Neuronal stem cell (in vitro differentiated cells): Measurements from ENCODE around the gene RAB25.
A peak's percentile ranks its signal among the peaks of the same experiment; 100 is the strongest.

Experiments
- DNase-seq: peaks from one replicate; pipeline ENCODE4 v3.0.0-alpha.2; 2013; ENCODE audit warnings: low spot score
- H2AFZ ChIP-seq: one replicate; pipeline ENCODE4 v1.6.1; 2013; ENCODE audit warnings: mild to moderate bottlenecking, low read length, inconsistent platforms
- H2AK5ac ChIP-seq: 2 replicates; pipeline ENCODE4 v1.6.1; 2013; ENCODE audit warnings: low read depth, mild to moderate bottlenecking, inconsistent platforms, low read length, moderate library complexity, mixed read lengths
- H2BK120ac ChIP-seq: 2 replicates; pipeline ENCODE4 v1.6.1; 2013; ENCODE audit warnings: low read depth, mild to moderate bottlenecking, inconsistent platforms, low read length, moderate library complexity, mixed read lengths
- H2BK12ac ChIP-seq: one replicate; pipeline ENCODE4 v1.6.1; 2013; ENCODE audit warnings: low read length, inconsistent platforms
- H2BK15ac ChIP-seq: 2 replicates; pipeline ENCODE4 v1.6.1; 2013; ENCODE audit warnings: mild to moderate bottlenecking, low read length, inconsistent platforms, mixed read lengths
- H2BK5ac ChIP-seq: one replicate; pipeline ENCODE4 v1.6.1; 2013; ENCODE audit warnings: inconsistent platforms, mild to moderate bottlenecking, low read length, moderate library complexity
- H3K14ac ChIP-seq: one replicate; pipeline ENCODE4 v1.6.1; 2013; ENCODE audit warnings: low read length, inconsistent platforms
- H3K18ac ChIP-seq: 2 replicates; pipeline ENCODE4 v1.6.1; 2013; ENCODE audit warnings: low read length, inconsistent platforms
- H3K23ac ChIP-seq: 2 replicates; pipeline ENCODE4 v1.6.1; 2013; ENCODE audit warnings: low read depth, mild to moderate bottlenecking, mixed read lengths, low read length, inconsistent platforms; ENCODE audit not compliant: poor library complexity
- H3K27ac ChIP-seq: replicated peaks from 3 replicates; pipeline ENCODE4 v1.5.1; 2013; ENCODE audit warnings: low read length, inconsistent platforms
- H3K27me3 ChIP-seq, 3 experiments: 2 replicates each; pipeline ENCODE4 v1.6.1; 2013; ENCODE audit warnings: low read length in 3 of 3, mild to moderate bottlenecking in 2 of 3, inconsistent platforms in 1 of 3, low read depth in 1 of 3, mixed read lengths in 1 of 3, moderate library complexity in 1 of 3; ENCODE audit not compliant: control insufficient read depth in 3 of 3, insufficient read depth in 3 of 3
- H3K36me3 ChIP-seq, 2 donors: replicated peaks in 1 of 2; 2 replicates each; pipeline ENCODE4 v1.6.1; 2013; ENCODE audit warnings: low read length in 2 of 2; ENCODE audit not compliant: control insufficient read depth in 2 of 2, insufficient read depth in 2 of 2
- H3K4ac ChIP-seq: 2 replicates; pipeline ENCODE4 v1.6.1; 2013; ENCODE audit warnings: inconsistent platforms, mild to moderate bottlenecking, low read length, moderate library complexity
- H3K4me1 ChIP-seq, 2 donors: 1 replicate in 1 of 2; 2 replicates in 1 of 2; pipeline ENCODE4 v1.6.1; 2013; ENCODE audit warnings: low read length in 2 of 2, low read depth in 1 of 2; ENCODE audit not compliant: control insufficient read depth in 2 of 2, insufficient read depth in 1 of 2
- H3K4me2 ChIP-seq: one replicate; pipeline ENCODE4 v1.6.1; 2013; ENCODE audit warnings: mild to moderate bottlenecking, low read length, inconsistent platforms; ENCODE audit not compliant: insufficient read depth, poor library complexity, severe bottlenecking
- H3K4me3 ChIP-seq, 2 donors: 2 replicates each; pipeline ENCODE4 v1.5.1; 2013; ENCODE audit warnings: low read length in 2 of 2, mild to moderate bottlenecking in 2 of 2, inconsistent platforms in 1 of 2, moderate library complexity in 1 of 2
- H3K79me1 ChIP-seq: one replicate; pipeline ENCODE4 v1.6.1; 2013; ENCODE audit warnings: low read depth, mild to moderate bottlenecking, inconsistent platforms, low read length, moderate library complexity
- H3K9ac ChIP-seq: one replicate; pipeline ENCODE4 v1.6.1; 2013; ENCODE audit warnings: mild to moderate bottlenecking, low read depth, low read length, inconsistent platforms; ENCODE audit not compliant: poor library complexity
- H3K9me3 ChIP-seq, 2 donors: replicated peaks in 1 of 2; 2 replicates each; pipeline versions ENCODE3 to v1.6.1; 2013; ENCODE audit warnings: low read length in 2 of 2, mild to moderate bottlenecking in 2 of 2, inconsistent platforms in 1 of 2, low read depth in 1 of 2, mixed read lengths in 1 of 2, moderate library complexity in 1 of 2; ENCODE audit not compliant: control insufficient read depth in 2 of 2, insufficient read depth in 1 of 2
- H4K8ac ChIP-seq: one replicate; pipeline ENCODE4 v1.6.1; 2013; ENCODE audit warnings: low read depth, mild to moderate bottlenecking, inconsistent platforms, low read length, moderate library complexity
- H4K91ac ChIP-seq: one replicate; pipeline ENCODE4 v1.6.1; 2013; ENCODE audit warnings: low read length, low read depth, mild to moderate bottlenecking, inconsistent platforms; ENCODE audit not compliant: poor library complexity
- WGBS, 2 donors: extraction: QIAGEN DNeasy Blood & Tissue Kit; methylation state at CpG; one replicate each; pipeline ENCODE4 v1.1.7; 2013; ENCODE audit warnings: missing lambda C conversion rate in 2 of 2, mixed read lengths in 1 of 2; ENCODE audit not compliant: insufficient read length in 2 of 2, insufficient replicate concordance in 1 of 2; ENCODE audit errors: extremely low coverage in 2 of 2; 5-methylcytosine and 5-hydroxymethylcytosine counted together

RAB25 gene

DNA sequence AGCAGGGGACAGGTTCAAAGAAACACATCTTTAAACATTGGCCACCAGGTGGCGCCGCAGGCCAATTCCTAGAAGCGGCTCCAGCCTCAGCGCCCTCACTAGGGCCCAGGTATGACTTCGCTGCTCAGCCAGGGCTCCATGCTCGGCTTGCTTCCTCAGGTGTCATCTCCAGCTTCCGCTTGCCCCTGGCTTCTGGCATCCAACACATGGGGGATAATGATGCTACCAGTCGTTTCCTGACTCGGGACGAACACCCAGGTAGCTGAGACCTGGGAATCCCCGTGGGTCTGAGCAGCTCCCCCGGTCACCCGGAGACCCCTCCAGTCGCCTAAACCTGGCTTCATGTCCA, 29.9 kb downstream of the RAB25 start:
- Histone ChIP-seq H2BK5ac (no peak overlapping the region), H3K18ac (peak overlapping the region; percentile 4), H3K14ac (no peak overlapping the region), H2AK5ac (no peak overlapping the region), H3K9ac (no peak overlapping the region), H4K91ac (no peak overlapping the region), H3K4ac (no peak overlapping the region), H3K4me3 (no peak overlapping the region), H3K9me3 (no peaks in the 10 kb centered on the region), H3K4me2 (no peak overlapping the region), H4K8ac (no peak overlapping the region), H3K4me1 (peaks cover 14% of the 10 kb centered on the region in 2 donors), H3K23ac (no peak overlapping the region), H2BK120ac (no peak overlapping the region), H3K36me3 (peaks cover 18 to 83% of the 10 kb centered on the region in 2 donors), H2AFZ (no peak overlapping the region), H2BK12ac (no peak overlapping the region), H3K27ac (no peak overlapping the region), H3K79me1 (peaks cover 10% of the 10 kb centered on the region), H2BK15ac (no peak overlapping the region), H3K27me3 (no peaks in the 10 kb centered on the region)
- WGBS, 2 donors = no CpG with 5 or more reads among the region's 14 CpGs
- peak; percentile 83 for DNase-seq

DNA sequence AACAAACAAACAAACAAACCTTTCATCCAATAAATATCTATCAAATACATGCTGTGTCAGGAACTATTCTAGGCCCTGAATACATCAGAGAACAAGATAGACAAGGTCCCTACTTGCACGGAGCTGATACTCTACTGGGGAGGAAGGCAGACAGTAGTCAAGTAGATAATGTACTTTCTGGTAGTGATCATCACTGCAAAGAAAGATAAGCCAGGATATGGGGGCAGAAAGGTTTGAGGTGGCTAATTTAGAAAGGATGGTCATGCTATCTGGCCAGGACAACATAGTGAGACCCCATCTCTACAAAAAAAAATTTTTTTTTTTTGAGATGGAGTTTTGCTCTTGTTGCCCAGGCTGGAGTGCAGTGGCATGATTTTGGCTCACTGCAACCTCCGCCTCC, 30.6 kb downstream of the RAB25 start:
- Histone ChIP-seq H2AFZ (no peak overlapping the region), H3K27me3 (no peaks in the 10 kb centered on the region), H3K23ac (no peak overlapping the region), H2AK5ac (no peak overlapping the region), H4K8ac (no peak overlapping the region), H3K4me2 (no peak overlapping the region), H2BK120ac (no peak overlapping the region), H4K91ac (no peak overlapping the region), H3K36me3 (peaks cover 18 to 91% of the 10 kb centered on the region in 2 donors), H2BK5ac (no peak overlapping the region), H3K9me3 (no peaks in the 10 kb centered on the region), H3K18ac (no peak overlapping the region), H3K9ac (no peak overlapping the region), H2BK15ac (no peak overlapping the region), H3K4me1 (peaks cover 12 to 14% of the 10 kb centered on the region in 2 donors), H3K4me3 (no peak overlapping the region), H3K14ac (no peak overlapping the region), H3K4ac (no peak overlapping the region), H2BK12ac (no peak overlapping the region), H3K79me1 (peaks cover 10% of the 10 kb centered on the region), H3K27ac (no peak overlapping the region)
- WGBS, 2 donors = no CpG with 5 or more reads among the region's 2 CpGs
- DNase-seq = no peak

DNA sequence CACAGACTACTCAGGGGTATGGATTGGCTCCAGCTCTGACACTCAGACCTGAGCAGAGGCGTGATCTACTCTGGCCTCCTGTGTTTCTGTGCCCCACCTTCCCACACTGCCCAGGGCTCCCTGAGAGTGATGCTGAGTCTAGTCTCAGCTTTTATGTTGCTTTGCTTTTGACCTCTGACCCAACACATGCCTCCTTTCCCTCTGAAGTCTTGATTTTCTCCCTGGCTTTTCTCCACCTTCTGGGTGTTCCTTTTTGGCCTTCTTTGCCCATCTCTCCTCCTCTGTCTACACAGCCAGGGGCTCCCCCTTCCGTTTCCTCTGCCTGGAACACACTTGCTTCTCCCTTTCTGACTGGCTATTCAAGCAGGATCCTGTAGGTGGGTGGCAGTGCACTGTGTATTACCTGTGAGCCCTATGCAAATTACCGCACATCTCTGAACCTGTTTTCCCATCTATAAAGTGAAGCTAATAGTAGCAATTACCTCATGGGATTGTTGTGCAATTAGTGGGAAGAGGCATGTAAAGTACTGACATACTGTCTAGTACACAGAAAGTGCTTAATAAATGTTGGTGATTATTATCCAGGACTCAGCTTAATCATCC, 35.0 kb downstream of the RAB25 start:
- no peaks in the 10 kb centered on the region for H3K9me3 ChIP-seq
- no peak overlapping the region for H3K9ac ChIP-seq
- no peak for DNase-seq
- no peak overlapping the region for H2BK120ac ChIP-seq
- H3K4me3 ChIP-seq = no peak overlapping the region
- H3K18ac ChIP-seq = no peak overlapping the region
- H4K8ac ChIP-seq = no peak overlapping the region
- H3K4ac ChIP-seq = no peak overlapping the region
- no peak overlapping the region for H2BK15ac ChIP-seq
- peaks cover 20 to 94% of the 10 kb centered on the region in 2 donors for H3K36me3 ChIP-seq
- H3K27ac ChIP-seq = peak overlapping the region; percentile 24
- H2BK5ac ChIP-seq = no peak overlapping the region
- no peak overlapping the region for H3K23ac ChIP-seq
- no peak overlapping the region for H2AK5ac ChIP-seq
- no peak overlapping the region for H4K91ac ChIP-seq
- no CpG with 5 or more reads among the region's 3 CpGs for WGBS, 2 donors
- H3K4me1 ChIP-seq = peaks cover 16 to 23% of the 10 kb centered on the region in 2 donors
- no peak overlapping the region for H2AFZ ChIP-seq
- H3K27me3 ChIP-seq = no peaks in the 10 kb centered on the region
- H2BK12ac ChIP-seq = no peak overlapping the region
- peaks cover 10% of the 10 kb centered on the region for H3K79me1 ChIP-seq
- H3K14ac ChIP-seq = no peak overlapping the region
- H3K4me2 ChIP-seq = no peak overlapping the region

- peaks cover 17 to 93% of the 10 kb centered on the region in 2 donors for H3K36me3 ChIP-seq
- H3K9ac ChIP-seq = no peak overlapping the region
- no peak overlapping the region for H3K27ac ChIP-seq
- H3K23ac ChIP-seq = peak overlapping the region; percentile 29
- H3K4me3 ChIP-seq = no peak overlapping the region
- H3K79me1 ChIP-seq = peaks cover 10% of the 10 kb centered on the region
- H2BK15ac ChIP-seq = no peak overlapping the region
- H2AK5ac ChIP-seq = no peak overlapping the region
- WGBS, 2 donors = no CpG with 5 or more reads among the region's 14 CpGs
- no peak overlapping the region for H2BK12ac ChIP-seq
- H3K18ac ChIP-seq = no peak overlapping the region
- no peak overlapping the region for H2BK120ac ChIP-seq
- H3K4me1 ChIP-seq = peaks cover 16 to 23% of the 10 kb centered on the region in 2 donors
- no peak overlapping the region for H3K14ac ChIP-seq
- H4K91ac ChIP-seq = no peak overlapping the region
- H3K9me3 ChIP-seq = no peaks in the 10 kb centered on the region
- H2BK5ac ChIP-seq = no peak overlapping the region
- H2AFZ ChIP-seq = no peak overlapping the region
- no peaks in the 10 kb centered on the region for H3K27me3 ChIP-seq
- no peak overlapping the region for H3K4me2 ChIP-seq
- no peak overlapping the region for H4K8ac ChIP-seq
- DNase-seq = no peak
- H3K4ac ChIP-seq = no peak overlapping the region
These were observed 35.9 kb downstream of the RAB25 start for GRCh38 chr1:156096640-156097391.
